Measurements from ENCODE around the gene DAAM1.

Gene DAAM1

GRCh38 chr14:59352961-59353360 is 164.5 kb downstream of the DAAM1 start:
- H3K4me3 ChIP-seq (ENCODE audit: insufficient read depth, low read depth, low read length, poor library complexity, severe bottlenecking) = no peak overlapping the region
- H3K36me3 ChIP-seq (ENCODE audit: control insufficient read depth, insufficient read depth, low read length) = peaks cover 24% of the 10 kb centered on the region
- H3K27me3 ChIP-seq (replicated peaks; ENCODE audit: control insufficient read depth, insufficient read depth, low read length, poor library complexity, severe bottlenecking) = no peaks in the 10 kb centered on the region
- DNase-seq = no peak
- no peak overlapping the region for H3K27ac ChIP-seq (ENCODE audit: insufficient read depth, low read length, poor library complexity, severe bottlenecking)
- H3K4me1 ChIP-seq (ENCODE audit: control insufficient read depth, insufficient read depth, low read length, poor library complexity, severe bottlenecking) = no peaks in the 10 kb centered on the region
- H3K9me3 ChIP-seq (ENCODE audit: control insufficient read depth, low read length) = no peaks in the 10 kb centered on the region

GRCh38 chr14:59354666-59355065 is 166.2 kb downstream of the DAAM1 start:
- no peaks in the 10 kb centered on the region for H3K27me3 ChIP-seq (replicated peaks; ENCODE audit: control insufficient read depth, insufficient read depth, low read length, poor library complexity, severe bottlenecking)
- no peak for DNase-seq
- no peak overlapping the region for H3K4me3 ChIP-seq (ENCODE audit: insufficient read depth, low read depth, low read length, poor library complexity, severe bottlenecking)
- peaks cover 24% of the 10 kb centered on the region for H3K36me3 ChIP-seq (ENCODE audit: control insufficient read depth, insufficient read depth, low read length)
- no peaks in the 10 kb centered on the region for H3K9me3 ChIP-seq (ENCODE audit: control insufficient read depth, low read length)
- H3K4me1 ChIP-seq (ENCODE audit: control insufficient read depth, insufficient read depth, low read length, poor library complexity, severe bottlenecking) = no peaks in the 10 kb centered on the region
- H3K27ac ChIP-seq (ENCODE audit: insufficient read depth, low read length, poor library complexity, severe bottlenecking) = no peak overlapping the region

- H3K9me3 ChIP-seq (ENCODE audit: control insufficient read depth, low read length) = no peaks in the 10 kb centered on the region
- no peak for DNase-seq
- H3K4me1 ChIP-seq (ENCODE audit: control insufficient read depth, insufficient read depth, low read length, poor library complexity, severe bottlenecking) = no peaks in the 10 kb centered on the region
- H3K27ac ChIP-seq (ENCODE audit: insufficient read depth, low read length, poor library complexity, severe bottlenecking) = no peak overlapping the region
- H3K27me3 ChIP-seq (replicated peaks; ENCODE audit: control insufficient read depth, insufficient read depth, low read length, poor library complexity, severe bottlenecking) = no peaks in the 10 kb centered on the region
- peaks cover 20% of the 10 kb centered on the region for H3K36me3 ChIP-seq (ENCODE audit: control insufficient read depth, insufficient read depth, low read length)
- no peak overlapping the region for H3K4me3 ChIP-seq (ENCODE audit: insufficient read depth, low read depth, low read length, poor library complexity, severe bottlenecking)
Observed at GRCh38 chr14:59355091-59355490, 166.6 kb downstream of the DAAM1 start.

GRCh38 chr14:59356312-59356711 is 167.8 kb downstream of the DAAM1 start:
- Histone ChIP-seq H3K27me3 (replicated peaks; ENCODE audit: control insufficient read depth, insufficient read depth, low read length, poor library complexity, severe bottlenecking) (no peaks in the 10 kb centered on the region), H3K4me1 (ENCODE audit: control insufficient read depth, insufficient read depth, low read length, poor library complexity, severe bottlenecking) (no peaks in the 10 kb centered on the region), H3K9me3 (ENCODE audit: control insufficient read depth, low read length) (no peaks in the 10 kb centered on the region), H3K36me3 (ENCODE audit: control insufficient read depth, insufficient read depth, low read length) (peaks cover 12% of the 10 kb centered on the region), H3K4me3 (ENCODE audit: insufficient read depth, low read depth, low read length, poor library complexity, severe bottlenecking) (no peak overlapping the region), H3K27ac (ENCODE audit: insufficient read depth, low read length, poor library complexity, severe bottlenecking) (no peak overlapping the region)
- DNase-seq = no peak

- H3K27ac ChIP-seq (ENCODE audit: insufficient read depth, low read length, poor library complexity, severe bottlenecking) = no peak overlapping the region
- no peaks in the 10 kb centered on the region for H3K9me3 ChIP-seq (ENCODE audit: control insufficient read depth, low read length)
- no peak overlapping the region for H3K4me3 ChIP-seq (ENCODE audit: insufficient read depth, low read depth, low read length, poor library complexity, severe bottlenecking)
- H3K36me3 ChIP-seq (ENCODE audit: control insufficient read depth, insufficient read depth, low read length) = peaks cover 11% of the 10 kb centered on the region
- H3K27me3 ChIP-seq (replicated peaks; ENCODE audit: control insufficient read depth, insufficient read depth, low read length, poor library complexity, severe bottlenecking) = no peaks in the 10 kb centered on the region
- no peaks in the 10 kb centered on the region for H3K4me1 ChIP-seq (ENCODE audit: control insufficient read depth, insufficient read depth, low read length, poor library complexity, severe bottlenecking)
- DNase-seq = no peak
Observed at GRCh38 chr14:59356767-59357166, 168.3 kb downstream of the DAAM1 start.

- Histone ChIP-seq H3K27me3 (replicated peaks; ENCODE audit: control insufficient read depth, insufficient read depth, low read length, poor library complexity, severe bottlenecking) (no peaks in the 10 kb centered on the region), H3K4me3 (ENCODE audit: insufficient read depth, low read depth, low read length, poor library complexity, severe bottlenecking) (no peak overlapping the region), H3K36me3 (ENCODE audit: control insufficient read depth, insufficient read depth, low read length) (peaks cover 11% of the 10 kb centered on the region), H3K4me1 (ENCODE audit: control insufficient read depth, insufficient read depth, low read length, poor library complexity, severe bottlenecking) (no peaks in the 10 kb centered on the region), H3K27ac (ENCODE audit: insufficient read depth, low read length, poor library complexity, severe bottlenecking) (no peak overlapping the region), H3K9me3 (ENCODE audit: control insufficient read depth, low read length) (no peaks in the 10 kb centered on the region)
- no peak for DNase-seq
Observed at GRCh38 chr14:59358102-59358501, 169.6 kb downstream of the DAAM1 start.

GRCh38 chr14:59358784-59359183 is 170.3 kb downstream of the DAAM1 start:
- Histone ChIP-seq H3K4me1 (ENCODE audit: control insufficient read depth, insufficient read depth, low read length, poor library complexity, severe bottlenecking) (no peaks in the 10 kb centered on the region), H3K4me3 (ENCODE audit: insufficient read depth, low read depth, low read length, poor library complexity, severe bottlenecking) (no peak overlapping the region), H3K9me3 (ENCODE audit: control insufficient read depth, low read length) (no peaks in the 10 kb centered on the region), H3K27ac (ENCODE audit: insufficient read depth, low read length, poor library complexity, severe bottlenecking) (no peak overlapping the region), H3K36me3 (ENCODE audit: control insufficient read depth, insufficient read depth, low read length) (peaks cover 11% of the 10 kb centered on the region), H3K27me3 (replicated peaks; ENCODE audit: control insufficient read depth, insufficient read depth, low read length, poor library complexity, severe bottlenecking) (no peaks in the 10 kb centered on the region)
- no peak for DNase-seq

GRCh38 chr14:59359431-59360124 is 171.1 kb downstream of the DAAM1 start:
- Histone ChIP-seq H3K27ac (ENCODE audit: insufficient read depth, low read length, poor library complexity, severe bottlenecking) (no peak overlapping the region), H3K4me1 (ENCODE audit: control insufficient read depth, insufficient read depth, low read length, poor library complexity, severe bottlenecking) (no peaks in the 10 kb centered on the region), H3K9me3 (ENCODE audit: control insufficient read depth, low read length) (no peaks in the 10 kb centered on the region), H3K27me3 (replicated peaks; ENCODE audit: control insufficient read depth, insufficient read depth, low read length, poor library complexity, severe bottlenecking) (no peaks in the 10 kb centered on the region), H3K4me3 (ENCODE audit: insufficient read depth, low read depth, low read length, poor library complexity, severe bottlenecking) (no peak overlapping the region), H3K36me3 (ENCODE audit: control insufficient read depth, insufficient read depth, low read length) (peaks cover 9% of the 10 kb centered on the region)
- no peak for DNase-seq

GRCh38 chr14:59360233-59360632 is 171.8 kb downstream of the DAAM1 start:
- no peaks in the 10 kb centered on the region for H3K9me3 ChIP-seq (ENCODE audit: control insufficient read depth, low read length)

GRCh38 chr14:59360923-59361794 is 172.7 kb downstream of the DAAM1 start:
- no peaks in the 10 kb centered on the region for H3K9me3 ChIP-seq (ENCODE audit: control insufficient read depth, low read length)
- no peaks in the 10 kb centered on the region for H3K4me1 ChIP-seq (ENCODE audit: control insufficient read depth, insufficient read depth, low read length, poor library complexity, severe bottlenecking)
- DNase-seq = no peak
- H3K4me3 ChIP-seq (ENCODE audit: insufficient read depth, low read depth, low read length, poor library complexity, severe bottlenecking) = no peak overlapping the region
- H3K36me3 ChIP-seq (ENCODE audit: control insufficient read depth, insufficient read depth, low read length) = peaks cover under 1% of the 10 kb centered on the region
- no peaks in the 10 kb centered on the region for H3K27me3 ChIP-seq (replicated peaks; ENCODE audit: control insufficient read depth, insufficient read depth, low read length, poor library complexity, severe bottlenecking)
- no peak overlapping the region for H3K27ac ChIP-seq (ENCODE audit: insufficient read depth, low read length, poor library complexity, severe bottlenecking)

More at GRCh38 chr14:59360233-59360632, 171.8 kb downstream of the DAAM1 start:
- H3K27ac ChIP-seq (ENCODE audit: insufficient read depth, low read length, poor library complexity, severe bottlenecking) = no peak overlapping the region
- H3K4me3 ChIP-seq (ENCODE audit: insufficient read depth, low read depth, low read length, poor library complexity, severe bottlenecking) = no peak overlapping the region
- no peaks in the 10 kb centered on the region for H3K4me1 ChIP-seq (ENCODE audit: control insufficient read depth, insufficient read depth, low read length, poor library complexity, severe bottlenecking)
- no peaks in the 10 kb centered on the region for H3K27me3 ChIP-seq (replicated peaks; ENCODE audit: control insufficient read depth, insufficient read depth, low read length, poor library complexity, severe bottlenecking)
- peaks cover 7% of the 10 kb centered on the region for H3K36me3 ChIP-seq (ENCODE audit: control insufficient read depth, insufficient read depth, low read length)
- no peak for DNase-seq

Measured in effector memory CD4-positive, alpha-beta T cell (primary cell).